HL-60 (cell line): ENCODE results near the gene ABCG1.

Experiments
- CTCF ChIP-seq: IDR thresholded peaks from one replicate; pipeline ENCODE4 v1.5.1; 2011; ENCODE audit warnings: low read length, control low read depth, inconsistent platforms; ENCODE audit not compliant: insufficient read depth
- POLR2AphosphoS5 ChIP-seq: IDR thresholded peaks from 2 replicates; pipeline ENCODE4 v1.6.1; 2012; ENCODE audit warnings: low read depth
- REST ChIP-seq: IDR thresholded peaks from 2 replicates; pipeline ENCODE4 v1.6.1; 2012; ENCODE audit warnings: low read depth; ENCODE audit not compliant: insufficient replicate concordance
- SPI1 ChIP-seq: IDR thresholded peaks from 2 replicates; pipeline ENCODE4 v1.6.1; 2012; ENCODE audit warnings: low read depth, mild to moderate bottlenecking, borderline replicate concordance

GRCh38 chr21:42298657-42299056, 79.7 kb downstream of the ABCG1 start:
- TF ChIP-seq CTCF (no peak), POLR2AphosphoS5 (no peak), SPI1 (no peak), REST (no peak)
